GM21576 (cell line): ENCODE data around the gene UGT1A1.

Experiments used
- ATAC-seq: cut with Tn5 transposase; IDR thresholded peaks from one replicate; pipeline ENCODE4 v1.9.1; 2021; ENCODE audit warnings: mild to moderate bottlenecking, moderate library complexity; ENCODE audit not compliant: unreplicated experiment

Gene UGT1A1

GRCh38 chr2:233814056-233814835 is 54.2 kb downstream of the UGT1A1 start:
- ATAC-seq = no peak

- ATAC-seq = no peak
These were observed 55.8 kb downstream of the UGT1A1 start for GRCh38 chr2:233815861-233816260.

- ATAC-seq = no peak
These were observed 56.3 kb downstream of the UGT1A1 start for GRCh38 chr2:233816334-233816733.

- ATAC-seq = no peak
These were observed 56.7 kb downstream of the UGT1A1 start for GRCh38 chr2:233816771-233817170.

GRCh38 chr2:233817361-233817911 is 57.4 kb downstream of the UGT1A1 start:
- ATAC-seq = no peak

GRCh38 chr2:233817995-233818638 is 58.0 kb downstream of the UGT1A1 start:
- ATAC-seq = no peak

- ATAC-seq = no peak
These were observed 58.9 kb downstream of the UGT1A1 start for GRCh38 chr2:233818639-233819621.

GRCh38 chr2:233819884-233820773 is 60.1 kb downstream of the UGT1A1 start:
- ATAC-seq = no peak

GRCh38 chr2:233820774-233821105 is 60.7 kb downstream of the UGT1A1 start:
- no peak for ATAC-seq

- no peak for ATAC-seq
These were observed 61.1 kb downstream of the UGT1A1 start for GRCh38 chr2:233821196-233821595.

GRCh38 chr2:233821709-233822100 is 61.6 kb downstream of the UGT1A1 start:
- ATAC-seq = no peak

- no peak for ATAC-seq
These were observed 62.2 kb downstream of the UGT1A1 start for GRCh38 chr2:233822101-233822771.
